ENCODE results near the gene ATP1A2.

The ATP1A2 gene

DNA sequence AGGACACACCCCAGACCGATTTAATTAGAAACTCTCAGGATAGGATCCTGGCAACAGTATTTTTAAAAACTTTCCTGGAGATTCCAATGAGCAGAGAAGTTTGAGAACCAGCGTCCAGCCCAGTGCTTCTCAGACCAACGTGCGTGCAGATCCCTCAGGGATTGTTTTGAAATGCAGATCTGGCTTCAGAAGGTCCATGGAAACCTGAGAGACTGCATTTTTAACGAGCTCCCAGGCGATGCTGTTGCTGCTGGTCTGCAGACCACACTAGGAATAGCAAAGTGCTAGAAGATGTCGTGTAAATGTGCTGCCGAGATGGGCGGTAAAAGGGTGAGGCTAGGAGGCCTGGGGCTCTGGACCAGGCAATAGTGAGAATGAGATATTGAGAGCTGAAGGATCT lies 56.4 kb downstream of the ATP1A2 start:
- no peak for DNase-seq (ENCODE audit: low read depth, low spot score)

GRCh38 chr1:160177231-160177630 lies 61.7 kb downstream of the ATP1A2 start:
- DNase-seq (ENCODE audit: low read depth, low spot score) = no peak

DNA sequence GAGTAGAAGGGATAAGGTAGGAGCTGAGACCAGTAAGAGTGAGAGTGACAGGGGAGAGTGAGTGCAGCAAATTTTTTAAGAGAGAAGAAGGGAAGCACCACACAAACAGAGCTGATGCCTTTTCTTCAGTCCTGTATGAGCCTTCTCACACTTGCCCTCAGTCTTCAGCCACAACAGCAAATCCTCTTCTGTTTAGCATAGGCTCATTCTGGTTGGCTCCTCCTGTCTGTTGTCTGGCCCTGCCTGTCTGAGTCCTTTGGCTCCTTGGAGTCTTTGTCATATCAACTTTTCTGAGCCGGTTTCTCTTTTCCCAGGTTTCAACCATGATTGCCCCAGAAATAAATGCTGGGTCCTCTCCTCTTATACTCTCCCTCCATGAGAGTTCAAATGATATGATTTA lies 62.1 kb downstream of the ATP1A2 start:
- DNase-seq (ENCODE audit: low read depth, low spot score) = no peak

DNA sequence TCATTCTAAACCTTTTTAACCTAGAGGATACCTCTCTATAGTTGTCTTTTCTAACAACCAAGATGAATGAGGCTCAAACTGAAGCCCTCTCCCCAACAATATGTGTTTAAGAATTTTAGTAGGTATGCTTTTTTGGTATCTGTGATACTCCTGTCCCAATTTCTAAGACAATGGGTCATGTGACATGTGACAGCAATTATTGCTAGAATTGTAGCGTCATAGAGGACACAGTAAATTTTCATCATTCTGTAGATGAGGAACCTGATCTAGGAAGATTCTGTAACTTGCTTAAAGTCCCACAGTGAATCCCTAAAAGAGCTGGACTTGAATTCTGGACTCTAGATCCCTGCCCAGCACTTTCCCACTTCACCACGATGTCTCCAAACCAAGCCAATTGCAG lies 63.2 kb downstream of the ATP1A2 start:
- DNase-seq (ENCODE audit: low read depth, low spot score) = no peak

GRCh38 chr1:160179336-160179735 lies 63.8 kb downstream of the ATP1A2 start:
- DNase-seq (ENCODE audit: low read depth, low spot score) = no peak

- DNase-seq (ENCODE audit: low read depth, low spot score) = no peak
These were observed 70.7 kb downstream of the ATP1A2 start for GRCh38 chr1:160186246-160186645.

DNA sequence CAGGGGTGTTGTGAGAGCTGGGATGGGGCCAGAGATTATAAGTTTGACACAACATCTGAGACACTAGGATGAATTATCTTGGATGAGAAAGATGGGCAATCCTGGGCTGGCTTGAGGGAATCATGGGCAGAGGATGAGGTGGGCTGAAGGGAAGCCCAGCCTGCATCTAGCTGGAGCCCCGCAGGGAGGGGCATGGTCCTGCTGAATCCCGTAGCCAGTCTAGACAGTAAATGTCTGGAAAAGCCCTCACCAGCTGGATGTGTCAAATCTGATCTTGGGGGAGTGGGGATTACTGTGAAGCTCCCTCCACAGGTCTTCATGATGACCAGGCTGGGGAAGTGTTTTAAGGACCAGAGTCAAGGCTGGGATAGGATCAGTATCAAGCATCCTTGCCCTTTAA lies 71.2 kb downstream of the ATP1A2 start:
- no peak for DNase-seq (ENCODE audit: low read depth, low spot score)

DNA sequence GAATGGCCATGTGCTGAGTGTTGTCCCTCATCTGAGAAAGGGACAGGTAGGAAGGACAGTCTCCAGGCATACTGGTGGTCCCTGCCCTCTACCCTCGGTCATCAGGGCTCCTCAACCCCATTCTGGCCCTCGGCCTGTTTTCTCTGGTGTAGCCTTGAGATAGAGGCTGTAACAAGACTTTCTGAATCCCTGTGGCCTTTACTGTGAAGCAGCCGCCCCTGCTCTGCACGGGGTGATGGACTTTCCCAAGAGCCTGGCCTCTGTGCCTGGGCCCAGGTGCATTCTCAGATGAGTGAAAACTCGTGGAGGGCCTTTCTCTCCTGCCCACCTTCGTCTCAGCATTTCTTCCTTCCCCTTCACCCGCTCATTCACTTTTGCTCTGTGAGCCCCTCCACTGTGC lies 71.8 kb downstream of the ATP1A2 start:
- DNase-seq (ENCODE audit: low read depth, low spot score) = no peak

GRCh38 chr1:160188341-160188740 lies 72.8 kb downstream of the ATP1A2 start:
- DNase-seq (ENCODE audit: low read depth, low spot score) = no peak

GRCh38 chr1:160189649-160190625 lies 74.4 kb downstream of the ATP1A2 start, which contains the start of gene CASQ1:
TSS of gene CASQ1 (plus strand) at chr1:160190575. CDS start at chr1:160190752, 177 bp downstream.
- no peak for DNase-seq (ENCODE audit: low read depth, low spot score)

DNA sequence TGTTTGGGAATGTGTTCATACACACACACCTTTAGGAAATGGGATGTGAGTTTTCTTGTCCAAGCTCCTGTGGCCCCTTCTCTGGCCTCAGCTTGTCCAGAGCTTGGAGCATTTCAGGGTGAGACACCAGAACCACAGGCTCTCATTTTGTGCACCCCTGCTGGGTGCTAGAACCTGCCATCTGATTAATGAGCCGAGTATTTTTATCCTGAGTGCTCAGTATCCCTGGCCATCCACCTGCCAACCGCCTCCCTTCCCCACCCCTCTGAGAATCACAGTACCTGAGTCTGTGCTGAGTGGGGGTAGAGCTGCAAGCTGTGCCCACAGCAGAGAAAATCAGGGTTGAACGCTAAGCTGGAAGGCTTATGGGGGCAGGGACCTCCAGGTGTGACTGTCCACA lies 76.2 kb downstream of the ATP1A2 start:
- no peak for DNase-seq (ENCODE audit: low read depth, low spot score)

DNA sequence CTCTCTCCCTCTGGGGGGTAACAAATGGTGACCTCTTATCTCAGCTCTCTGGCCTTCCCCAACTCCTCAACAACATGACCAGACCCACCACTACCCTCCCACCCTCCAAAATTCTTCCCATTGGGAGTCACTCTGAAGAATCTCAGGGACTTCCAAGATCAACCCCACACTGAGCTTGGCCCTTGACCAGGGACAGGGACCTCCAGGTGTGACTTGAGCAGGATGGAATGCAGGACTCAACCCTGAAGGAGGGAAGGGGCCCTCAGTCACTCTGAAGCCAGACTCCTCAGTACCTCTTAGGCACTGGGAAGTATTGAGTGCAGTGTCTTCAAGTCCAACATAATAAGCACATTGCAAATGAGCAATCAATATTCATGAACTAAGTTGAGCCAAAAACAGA lies 76.7 kb downstream of the ATP1A2 start:
- DNase-seq (ENCODE audit: low read depth, low spot score) = no peak
